Measurements from ENCODE around the gene PDE4D. TPM values are rescaled to one million over a fixed set of nuclear protein-coding genes. Genes with fewer than 3 reads are reported as not detected.

PDE4D gene
- total and polyA plus RNA-seq, 10 of the 15 experiments (the other 5 are each of a cell fraction or from before 2014, with no cell fraction given), result 0.87 to 4.1 (median 2.2) TPM

- Histone ChIP-seq H2AFZ (ENCODE audit: control insufficient read depth, low read depth, low read length) (no peak overlapping the region), H4K20me1 (ENCODE audit: control insufficient read depth, insufficient read depth) (no peaks in the 10 kb centered on the region), H3K9ac (ENCODE audit: control insufficient read depth, insufficient read depth, low read length) (no peak overlapping the region), H3K36me3 (ENCODE audit: control insufficient read depth in 2 of 2, insufficient read depth in 2 of 2, low read length in 1 of 2) (no peaks in the 10 kb centered on the region), H3K79me2 (ENCODE audit: control insufficient read depth, insufficient read depth, low read length) (no peaks in the 10 kb centered on the region), H3K4me2 (ENCODE audit: control insufficient read depth, insufficient read depth) (no peak overlapping the region), H3K27me3 (replicated peaks in 1 of 2; ENCODE audit: control insufficient read depth in 2 of 2, insufficient read depth in 2 of 2, low read length in 1 of 2) (no peaks in the 10 kb centered on the region), H3K9me3 (replicated peaks; ENCODE audit: control insufficient read depth, insufficient read depth, low read length) (no peaks in the 10 kb centered on the region), H3K27ac (ENCODE audit: control insufficient read depth, insufficient read depth) (no peak overlapping the region), H3K4me3 (no peak overlapping the region), H3K4me1 (ENCODE audit: control insufficient read depth, insufficient read depth, low read length) (no peaks in the 10 kb centered on the region)
- ATAC-seq (no peak), FAIRE-seq (no peak), DNase-seq (ENCODE audit: low read depth, low spot score) (no peak)
- POLR2A ChIA-PET, result no interaction called here
- intact Hi-C loops (cut with micrococcal nuclease; ENCODE audit: unreplicated experiment), result no loop called here
- no TSS peak for BruUV-seq (replicated peaks)
- RAD21 ChIA-PET (ENCODE audit: unreplicated experiment), result interaction anchor here (0.5 kb wide), 1 partner anchor 106 kb away, joined by 3 read pairs; no protein-coding TSS in a partner anchor
- CTCF ChIA-PET, result no interaction called here
- SMC1A ChIA-PET (ENCODE audit: uncharacterized antibody, unreplicated experiment), result no interaction called here
- in situ Hi-C loops (cut with MboI), result no loop called here
- WGBS (ENCODE audit: insufficient coverage, insufficient replicate concordance, low lambda C conversion rate, missing lambda C conversion rate), result 36% methylated on average over 4 of the region's 4 CpGs
- TF ChIP-seq KAT2A (conservative IDR thresholded peaks at IDR 0.05; ENCODE audit: control insufficient read depth, low read depth, low read length) (no peak), ELK1 (IDR thresholded peaks at IDR 0.05; ENCODE audit: low read depth, low read length) (no peak), ZNF592 (IDR thresholded peaks at IDR 0.05) (no peak), CTCF (IDR thresholded peaks at IDR 0.05 in 2 of 3, conservative IDR thresholded peaks at IDR 0.05 in 1 of 3; ENCODE audit: control insufficient read depth in 2 of 3, extremely low read depth in 1 of 3, insufficient read depth in 1 of 3, low read depth in 3 of 3, low read length in 3 of 3) (no peak), E2F4 (IDR thresholded peaks at IDR 0.05; ENCODE audit: low read depth, low read length) (no peak), RAD21 (IDR thresholded peaks at IDR 0.05; ENCODE audit: insufficient read depth, low read depth, low read length) (no peak), STAT3 (IDR thresholded peaks at IDR 0.05; ENCODE audit: low read depth, low read length) (no peak), TCF7 (IDR thresholded peaks at IDR 0.05; ENCODE audit: borderline replicate concordance) (no peak), SMAD5 (IDR thresholded peaks at IDR 0.05; ENCODE audit: low read depth) (no peak), SUZ12 (IDR thresholded peaks at IDR 0.05; ENCODE audit: unreplicated experiment) (no peak), CHD2 (IDR thresholded peaks at IDR 0.05; ENCODE audit: borderline replicate concordance, low read depth, low read length) (no peak), CBFB (IDR thresholded peaks at IDR 0.05; ENCODE audit: low read depth) (no peak), ETV6 (conservative IDR thresholded peaks at IDR 0.05 in 1 of 2, IDR thresholded peaks at IDR 0.05 in 1 of 2; ENCODE audit: borderline replicate concordance in 1 of 2, low read depth in 1 of 2) (no peak), IRF3 (IDR thresholded peaks at IDR 0.05) (no peak), SUPT20H (IDR thresholded peaks at IDR 0.05; ENCODE audit: borderline replicate concordance, control insufficient read depth, low read depth, low read length) (no peak)
Observed at GRCh38 chr5:59777028-59777427, 116.5 kb downstream of the PDE4D start.

All from GM12878 (cell line).